Liver (tissue), 3 donors: ENCODE results near the gene FOXN3.

ENCODE experiments used
- CTCF ChIP-seq: fragments of 150-350 bp; IDR thresholded peaks from 2 replicates; pipeline ENCODE4 v1.5.1; 2017; ENCODE audit warnings: improper control_type of control experiment, low read depth, low read length; ENCODE audit not compliant: missing input control
- FOXA1 ChIP-seq: IDR thresholded peaks from 2 replicates; pipeline ENCODE4 v1.6.1; 2016; ENCODE audit warnings: antibody characterized with exemption
- HNF4G ChIP-seq: IDR thresholded peaks from 2 replicates; pipeline ENCODE4 v1.6.1; 2016; ENCODE audit warnings: antibody characterized with exemption
- SP1 ChIP-seq: IDR thresholded peaks from 2 replicates; pipeline ENCODE4 v1.6.1; 2018; ENCODE audit warnings: antibody characterized with exemption, mild to moderate bottlenecking
- TAF1 ChIP-seq: conservative IDR thresholded peaks from 2 replicates; pipeline ENCODE4 v1.6.1; 2016; ENCODE audit warnings: antibody characterized with exemption, mild to moderate bottlenecking
- donor health status: healthy.
- donor health status: healthy.

- TF ChIP-seq CTCF: no peak
- no peak for TF ChIP-seq SP1
- no peak for TF ChIP-seq HNF4G
- no peak for TF ChIP-seq FOXA1
- no peak for TF ChIP-seq TAF1
Measured at GRCh38 chr14:89379891-89380820, 36.9 kb downstream of the FOXN3 start.
